Gastroesophageal sphincter (tissue), 4 donors: ENCODE results near the gene ENPP3. TPM values are rescaled to one million over a fixed set of nuclear protein-coding genes. Genes with fewer than 3 reads are reported as not detected.

ENCODE experiments used
- ATAC-seq: fragments of 150-250 bp; one replicate; pipeline ENCODE4 v1.9.1; 2016; ENCODE audit warnings: mild to moderate bottlenecking, moderate library complexity
- H3K27ac ChIP-seq, 4 donors: fragments of 200-600 bp; sonication (generic) in 3 of 4; 1 replicate in 3 of 4; 2 replicates in 1 of 4; pipeline ENCODE4 v1.5.1; 2016 to 2019
- H3K27me3 ChIP-seq: fragments of 200-600 bp; sonication (generic); one replicate; pipeline ENCODE4 v1.5.1; 2019
- H3K36me3 ChIP-seq, 2 donors: fragments of 200-600 bp; sonication (generic); one replicate each; pipeline ENCODE4 v1.5.1; 2019; ENCODE audit warnings: control low read depth in 1 of 2
- H3K4me1 ChIP-seq, 3 donors: fragments of 200-600 bp; sonication (generic); 1 replicate in 2 of 3; 2 replicates in 1 of 3; pipeline ENCODE4 v1.5.1; 2016 to 2019; ENCODE audit warnings: control low read depth in 2 of 3
- H3K4me3 ChIP-seq, 2 donors: fragments of 200-600 bp; sonication (generic); one replicate each; pipeline ENCODE4 v1.5.1; 2019; ENCODE audit warnings: mild to moderate bottlenecking in 1 of 2, moderate library complexity in 1 of 2
- H3K9me3 ChIP-seq, 3 donors: fragments of 200-600 bp; sonication (generic); one replicate each; pipeline ENCODE4 v1.5.1; 2017 to 2019; ENCODE audit warnings: control low read depth in 2 of 3
- EP300 ChIP-seq: sonication (generic); formaldehyde crosslinking; IDR thresholded peaks from one replicate; pipeline ENCODE4 v1.6.1; 2017; ENCODE audit warnings: antibody characterized with exemption, mild to moderate bottlenecking
- POLR2A ChIP-seq, 2 donors: fragments of 450-650 bp; IDR thresholded peaks; one replicate each; pipeline ENCODE4 v1.6.1; 2017; ENCODE audit warnings: antibody characterized with exemption in 2 of 2, mild to moderate bottlenecking in 2 of 2, moderate library complexity in 1 of 2
- POLR2AphosphoS5 ChIP-seq: sonication (generic); formaldehyde crosslinking; IDR thresholded peaks from one replicate; pipeline ENCODE4 v1.6.1; 2017; ENCODE audit warnings: antibody characterized with exemption
- WGBS, 2 donors: methylation state at CpG; one replicate each; pipeline ENCODE4 v1.1.5; 2018; ENCODE audit warnings: low coverage in 1 of 2; 5-methylcytosine and 5-hydroxymethylcytosine counted together
- total RNA-seq, 4 donors: library from RNA; depleted of rRNA; stranded (reverse); fragments of >200 nt; gene quantifications; one replicate each; pipeline ENCODE4 v1.1.0, GENCODE V29; 2016
- TF ChIP-seq, protein P1 (sequence below), 4 experiments: fragments of 200-600 bp in 2 of 4; fragments of 450-650 bp in 2 of 4; sonication (generic) in 1 of 4; IDR thresholded peaks; one replicate each; pipeline ENCODE4 v1.5.1; 2017 to 2019; ENCODE audit warnings: antibody characterized with exemption in 4 of 4, mild to moderate bottlenecking in 2 of 4, moderate library complexity in 2 of 4

The ENPP3 gene
- total RNA-seq, 4 donors from 2014 or later: 0.35 to 1.5 (median 0.39) TPM; not detected in 1

DNA sequence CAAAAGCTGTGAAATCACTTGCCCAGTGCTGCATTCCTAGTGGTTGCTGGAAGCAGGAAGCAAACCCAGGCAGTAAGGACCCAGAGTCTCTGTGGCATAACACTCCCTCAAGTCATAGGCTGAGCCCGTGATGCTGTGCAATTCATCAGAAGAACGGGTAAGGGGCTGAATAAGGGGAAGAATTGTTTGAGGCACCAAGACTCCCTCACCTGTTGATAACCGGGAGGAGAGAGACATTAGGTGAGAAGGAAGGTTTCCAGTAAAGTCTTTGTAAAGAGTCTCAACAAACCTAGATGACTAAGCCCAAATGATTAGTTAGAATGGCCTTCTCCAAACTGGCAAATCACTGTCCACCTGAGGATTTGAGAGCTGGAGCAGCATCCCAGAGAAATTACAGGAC, 18.3 kb downstream of the ENPP3 start:
- TF ChIP-seq, protein P1, sequence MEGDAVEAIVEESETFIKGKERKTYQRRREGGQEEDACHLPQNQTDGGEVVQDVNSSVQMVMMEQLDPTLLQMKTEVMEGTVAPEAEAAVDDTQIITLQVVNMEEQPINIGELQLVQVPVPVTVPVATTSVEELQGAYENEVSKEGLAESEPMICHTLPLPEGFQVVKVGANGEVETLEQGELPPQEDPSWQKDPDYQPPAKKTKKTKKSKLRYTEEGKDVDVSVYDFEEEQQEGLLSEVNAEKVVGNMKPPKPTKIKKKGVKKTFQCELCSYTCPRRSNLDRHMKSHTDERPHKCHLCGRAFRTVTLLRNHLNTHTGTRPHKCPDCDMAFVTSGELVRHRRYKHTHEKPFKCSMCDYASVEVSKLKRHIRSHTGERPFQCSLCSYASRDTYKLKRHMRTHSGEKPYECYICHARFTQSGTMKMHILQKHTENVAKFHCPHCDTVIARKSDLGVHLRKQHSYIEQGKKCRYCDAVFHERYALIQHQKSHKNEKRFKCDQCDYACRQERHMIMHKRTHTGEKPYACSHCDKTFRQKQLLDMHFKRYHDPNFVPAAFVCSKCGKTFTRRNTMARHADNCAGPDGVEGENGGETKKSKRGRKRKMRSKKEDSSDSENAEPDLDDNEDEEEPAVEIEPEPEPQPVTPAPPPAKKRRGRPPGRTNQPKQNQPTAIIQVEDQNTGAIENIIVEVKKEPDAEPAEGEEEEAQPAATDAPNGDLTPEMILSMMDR (IDR thresholded peaks at IDR 0.05): no peak
- TF ChIP-seq EP300 (no peak), POLR2AphosphoS5 (no peak), POLR2A (IDR thresholded peaks at IDR 0.05) (no peak)
- H3K9me3 ChIP-seq: no peaks in the 10 kb centered on the region
- 83 to 86% methylated on average over 1 to 3 of the region's 3 CpGs for WGBS, 2 donors
- no peaks in the 10 kb centered on the region for H3K27me3 ChIP-seq
- H3K4me1 ChIP-seq: no peaks in the 10 kb centered on the region
- H3K4me3 ChIP-seq: no peak overlapping the region
- H3K27ac ChIP-seq: no peak overlapping the region
- H3K36me3 ChIP-seq: no peaks in the 10 kb centered on the region
- no peak for ATAC-seq

DNA sequence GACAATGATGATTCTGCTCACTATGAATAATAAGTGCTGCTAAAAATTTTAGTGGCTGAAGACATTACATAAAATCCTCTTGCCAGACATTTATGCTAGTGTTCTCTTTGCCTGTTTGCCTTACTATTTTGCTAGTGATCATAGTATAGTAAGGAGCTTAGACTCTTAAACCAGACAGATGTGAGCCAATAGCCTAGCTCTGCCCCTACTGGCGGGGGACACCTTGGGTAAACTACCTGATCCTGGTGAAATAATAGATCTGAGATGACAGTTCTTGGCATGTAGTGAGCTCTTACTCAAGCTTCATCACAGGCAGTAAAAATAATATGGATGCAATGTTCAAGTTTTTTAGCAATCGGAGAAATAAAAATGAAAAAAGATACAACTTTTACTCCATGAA, 18.8 kb downstream of the ENPP3 start:
- Histone ChIP-seq H3K9me3 (no peaks in the 10 kb centered on the region), H3K27me3 (no peaks in the 10 kb centered on the region), H3K36me3 (no peaks in the 10 kb centered on the region), H3K4me3 (no peak overlapping the region), H3K4me1 (no peaks in the 10 kb centered on the region), H3K27ac (no peak overlapping the region)
- 96 to 100% methylated on average over 1 to 2 of the region's 2 CpGs for WGBS, 2 donors
- ATAC-seq: no peak
- no peak for TF ChIP-seq POLR2AphosphoS5
- TF ChIP-seq EP300: no peak
- TF ChIP-seq, protein P1 (IDR thresholded peaks at IDR 0.05): no peak
- no peak for TF ChIP-seq POLR2A (IDR thresholded peaks at IDR 0.05)

DNA sequence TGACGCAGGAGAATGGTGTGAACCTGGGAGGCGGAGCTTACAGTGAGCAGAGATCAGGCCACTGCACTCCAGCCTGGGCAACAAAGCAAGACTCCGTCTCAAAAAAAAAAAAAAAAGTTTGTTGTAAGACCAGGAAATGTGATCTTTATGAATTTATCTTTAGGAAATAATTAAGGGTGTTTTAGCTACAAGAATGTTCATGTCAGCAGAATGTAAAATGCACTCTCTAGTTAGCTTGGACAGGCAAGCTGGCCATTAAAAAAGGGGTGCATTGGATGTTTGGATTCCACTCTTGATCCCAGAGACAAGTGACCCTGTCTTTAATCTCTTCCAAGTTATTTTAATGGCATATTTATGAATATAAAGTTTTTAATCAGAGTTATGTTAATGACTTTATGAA, 19.6 kb downstream of the ENPP3 start:
- 100% methylated on average over 1 to 3 of the region's 3 CpGs for WGBS, 2 donors

DNA sequence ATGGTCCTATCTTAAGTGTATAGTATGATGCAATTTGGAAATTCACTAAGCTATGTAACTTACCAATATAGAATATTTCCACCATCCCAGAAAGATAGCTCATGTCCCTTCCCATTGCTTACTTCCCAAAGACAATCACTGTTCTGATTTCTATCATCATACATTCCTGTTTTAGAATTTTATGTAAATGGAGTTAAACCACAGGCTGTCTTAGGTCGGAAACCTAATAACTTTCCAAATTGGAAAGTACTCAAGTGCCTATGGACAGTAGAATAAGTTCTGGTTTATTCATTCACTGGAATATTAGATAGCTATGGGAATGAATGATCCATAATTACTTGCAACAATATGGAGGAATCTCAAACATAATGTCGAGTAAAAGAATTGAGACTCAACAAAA, 20.1 kb downstream of the ENPP3 start:
- ATAC-seq: no peak
- H3K4me1 ChIP-seq: no peaks in the 10 kb centered on the region
- TF ChIP-seq POLR2AphosphoS5 (no peak), POLR2A (IDR thresholded peaks at IDR 0.05) (no peak), EP300 (no peak)
- TF ChIP-seq, protein P1 (IDR thresholded peaks at IDR 0.05): no peak
- WGBS, 2 donors: 83 to 90% methylated on average over 2 of the region's 2 CpGs
- no peak overlapping the region for H3K27ac ChIP-seq
- H3K9me3 ChIP-seq: no peaks in the 10 kb centered on the region
- H3K36me3 ChIP-seq: no peaks in the 10 kb centered on the region
- H3K4me3 ChIP-seq: no peak overlapping the region
- H3K27me3 ChIP-seq: no peaks in the 10 kb centered on the region

More for the DNA sequence above, 19.6 kb downstream of the ENPP3 start:
- Histone ChIP-seq H3K9me3 (no peaks in the 10 kb centered on the region), H3K4me1 (no peaks in the 10 kb centered on the region), H3K36me3 (no peaks in the 10 kb centered on the region), H3K27me3 (no peaks in the 10 kb centered on the region), H3K4me3 (no peak overlapping the region), H3K27ac (no peak overlapping the region)
- TF ChIP-seq, protein P1 (IDR thresholded peaks at IDR 0.05): no peak
- no peak for TF ChIP-seq POLR2AphosphoS5
- TF ChIP-seq EP300: no peak
- TF ChIP-seq POLR2A (IDR thresholded peaks at IDR 0.05): no peak
- ATAC-seq: no peak

DNA sequence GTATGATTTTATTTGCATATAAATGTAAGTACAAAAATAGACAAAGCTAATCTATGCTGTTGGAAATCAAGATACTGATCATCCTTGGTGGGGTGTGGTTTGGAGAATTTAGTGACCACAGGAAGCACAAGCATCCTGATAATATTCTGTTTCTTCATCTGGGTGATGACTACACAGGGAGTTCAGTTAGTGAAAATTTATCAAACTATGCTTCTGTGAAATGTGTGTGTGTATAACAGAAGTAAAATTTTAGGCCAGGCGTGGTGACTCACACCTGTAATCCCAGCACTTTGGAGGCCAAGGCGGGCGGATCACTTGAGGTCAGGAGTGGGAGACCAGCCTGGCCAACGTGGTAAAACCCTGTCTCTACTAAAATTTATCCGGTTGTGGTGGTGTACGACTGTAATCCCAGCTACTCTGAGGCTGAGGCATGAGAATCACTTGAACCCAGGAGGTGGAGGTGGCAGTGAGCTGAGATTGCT, 20.6 kb downstream of the ENPP3 start:
- no peaks in the 10 kb centered on the region for H3K36me3 ChIP-seq
- H3K9me3 ChIP-seq: no peaks in the 10 kb centered on the region
- TF ChIP-seq EP300 (no peak), POLR2A (IDR thresholded peaks at IDR 0.05) (no peak), POLR2AphosphoS5 (no peak)
- TF ChIP-seq, protein P1 (IDR thresholded peaks at IDR 0.05): no peak
- ATAC-seq: no peak
- no peaks in the 10 kb centered on the region for H3K27me3 ChIP-seq
- H3K27ac ChIP-seq: no peak overlapping the region
- no peak overlapping the region for H3K4me3 ChIP-seq
- H3K4me1 ChIP-seq: no peaks in the 10 kb centered on the region
- WGBS, 2 donors: 91% methylated on average over 6 of the region's 6 CpGs; no CpG with 5 or more reads in 1 of the 2 donors
